ENCODE results near the gene CCM2.

The CCM2 gene

GRCh38 chr7:45125193-45125904 is 125.3 kb downstream of the CCM2 start:
- Histone ChIP-seq H3K27me3 (ENCODE audit: control insufficient read depth in 2 of 2, insufficient read depth in 2 of 2, low read length in 2 of 2) (no peaks in the 10 kb centered on the region), H3K9ac (ENCODE audit: low read depth in 1 of 2, low read length in 2 of 2) (no peak overlapping the region), H3K9me3 (ENCODE audit: control insufficient read depth in 2 of 2, low read length in 2 of 2) (no peaks in the 10 kb centered on the region), H3K4me3 (ENCODE audit: low read length in 2 of 2) (no peak overlapping the region), H3K36me3 (ENCODE audit: control insufficient read depth in 2 of 2, insufficient read depth in 2 of 2, low read length in 2 of 2) (no peaks in the 10 kb centered on the region), H3K4me1 (ENCODE audit: control insufficient read depth in 2 of 2, insufficient read depth in 2 of 2, low read length in 2 of 2) (no peaks in the 10 kb centered on the region), H3K27ac (ENCODE audit: low read depth in 2 of 2, low read length in 2 of 2) (no peak overlapping the region)
